Measurements from ENCODE around the gene PARD3. TPM values are rescaled to one million over a fixed set of nuclear protein-coding genes. Genes with fewer than 3 reads are reported as not detected.

The PARD3 gene
- total and polyA plus RNA-seq, 10 of the 15 experiments (the other 5 are each of a cell fraction or from before 2014, with no cell fraction given): 2.6 to 43.1 (median 13.9) TPM

GRCh38 chr10:34134602-34135001 lies 680.5 kb downstream of the PARD3 start:
- Histone ChIP-seq H3K4me3 (no peak overlapping the region), H3K9me3 (replicated peaks; ENCODE audit: control insufficient read depth, insufficient read depth, low read length) (no peaks in the 10 kb centered on the region), H3K9ac (ENCODE audit: control insufficient read depth, insufficient read depth, low read length) (no peak overlapping the region), H3K4me2 (ENCODE audit: control insufficient read depth, insufficient read depth) (no peak overlapping the region), H3K27me3 (replicated peaks in 1 of 2; ENCODE audit: control insufficient read depth in 2 of 2, insufficient read depth in 2 of 2, low read length in 1 of 2) (no peaks in the 10 kb centered on the region), H2AFZ (ENCODE audit: control insufficient read depth, low read depth, low read length) (no peak overlapping the region), H4K20me1 (ENCODE audit: control insufficient read depth, insufficient read depth) (no peaks in the 10 kb centered on the region), H3K36me3 (ENCODE audit: control insufficient read depth in 2 of 2, insufficient read depth in 2 of 2, low read length in 1 of 2) (no peaks in the 10 kb centered on the region), H3K27ac (ENCODE audit: control insufficient read depth, insufficient read depth) (no peak overlapping the region), H3K4me1 (ENCODE audit: control insufficient read depth, insufficient read depth, low read length) (no peaks in the 10 kb centered on the region), H3K79me2 (ENCODE audit: control insufficient read depth, insufficient read depth, low read length) (no peaks in the 10 kb centered on the region)
- POLR2A ChIA-PET: interaction anchor here (0.5 to 2.1 kb wide), 2 partner anchors 9 to 842 kb away, joined by 3 to 7 read pairs; no protein-coding TSS in a partner anchor
- intact Hi-C loops (cut with micrococcal nuclease; ENCODE audit: unreplicated experiment): no loop called here
- BruUV-seq (replicated peaks): no TSS peak
- RAD21 ChIA-PET (ENCODE audit: unreplicated experiment): interaction anchor here (0.8 to 4.3 kb wide), 4 partner anchors 9 to 404 kb away, joined by 3 to 20 read pairs (median 7); no protein-coding TSS in a partner anchor
- CTCF ChIA-PET: interaction anchor here (1.8 to 2.0 kb wide), 2 partner anchors 9 to 18 kb away, joined by 7 to 9 read pairs; no protein-coding TSS in a partner anchor
- SMC1A ChIA-PET (ENCODE audit: uncharacterized antibody, unreplicated experiment): interaction anchor here (0.7 to 5.6 kb wide), 9 partner anchors 9 to 88 kb away, joined by 3 to 40 read pairs (median 6); no protein-coding TSS in a partner anchor
- no peak for ATAC-seq
- TF ChIP-seq GABPA (IDR thresholded peaks at IDR 0.05; ENCODE audit: low read depth): no peak
- TF ChIP-seq TCF7 (IDR thresholded peaks at IDR 0.05; ENCODE audit: borderline replicate concordance): no peak
- TF ChIP-seq RBBP5 (conservative IDR thresholded peaks at IDR 0.05): no peak
- no peak for TF ChIP-seq PBX3 (IDR thresholded peaks at IDR 0.05; ENCODE audit: insufficient replicate concordance, low read depth, low read length)
- TF ChIP-seq CBFB (IDR thresholded peaks at IDR 0.05; ENCODE audit: low read depth): no peak
- TF ChIP-seq ZBED1 (IDR thresholded peaks at IDR 0.05; ENCODE audit: borderline replicate concordance): no peak
- TF ChIP-seq MEF2B (IDR thresholded peaks at IDR 0.05; ENCODE audit: partially characterized antibody, poor library complexity, severe bottlenecking): no peak
- TF ChIP-seq MTA3 (IDR thresholded peaks at IDR 0.05; ENCODE audit: borderline replicate concordance, low read length): no peak
- no peak for TF ChIP-seq BACH1 (IDR thresholded peaks at IDR 0.05; ENCODE audit: borderline replicate concordance)
- in situ Hi-C loops (cut with MboI): no loop called here
- FAIRE-seq: no peak
- WGBS (ENCODE audit: insufficient coverage, insufficient replicate concordance, low lambda C conversion rate, missing lambda C conversion rate): 0% methylated on average over 1 of the region's 1 CpG
- no peak for DNase-seq (ENCODE audit: low read depth, low spot score)

Data from GM12878 (cell line).